Measurements from ENCODE around the gene ALG1.

DNA sequence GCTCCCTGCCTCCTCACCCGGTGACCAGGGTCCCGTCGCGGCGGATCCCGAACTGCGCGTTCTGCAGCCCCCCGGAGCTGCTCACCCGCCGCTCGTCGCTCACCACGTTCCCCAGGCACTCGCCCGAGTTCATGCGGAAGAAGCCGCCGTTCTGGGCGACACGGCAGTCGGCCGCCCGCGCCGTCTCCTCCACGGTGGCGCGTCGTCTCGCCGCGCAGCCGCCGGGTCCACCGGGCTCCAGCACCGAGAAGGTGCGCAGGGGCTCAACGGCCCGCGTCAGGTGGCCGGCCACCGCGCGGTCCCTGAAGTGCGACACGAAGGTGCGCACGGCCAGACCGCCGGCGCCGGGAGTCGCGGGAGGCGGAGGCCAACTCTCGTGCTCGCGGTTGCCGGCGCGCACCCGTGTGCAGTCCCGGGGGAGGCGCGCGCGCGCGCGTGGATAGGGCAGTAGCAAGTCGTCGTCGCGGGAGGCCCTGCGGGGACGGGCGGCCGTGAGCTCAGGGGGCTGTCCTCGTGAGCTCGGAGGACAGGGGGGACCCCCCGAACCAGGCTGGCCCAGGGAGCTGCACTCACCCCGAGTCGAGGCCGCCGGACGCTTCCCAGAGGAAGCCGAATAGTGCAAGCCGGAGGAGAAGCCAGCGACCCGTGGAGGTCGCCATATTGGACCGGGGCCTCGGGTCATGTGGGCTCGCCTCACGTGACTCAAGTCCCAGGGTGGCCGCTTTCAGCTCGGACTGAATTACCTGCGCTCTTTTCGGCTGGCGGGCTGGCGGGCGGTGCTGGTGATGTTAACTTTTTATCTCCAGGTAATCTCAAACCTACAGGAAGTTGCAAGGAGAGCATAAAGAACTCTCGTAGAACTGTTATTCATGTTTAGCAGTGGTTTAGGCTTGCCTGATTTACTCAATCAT, 38.1 kb upstream of the ALG1 start, which contains the start of gene NAGPA:
- TF ChIP-seq CTCF (IDR thresholded peaks at IDR 0.05), result peak in 1 of 5 experiments; percentile 16
- TF ChIP-seq POLR2A (IDR thresholded peaks at IDR 0.05), result peak; percentile 9 to 34
